ENCODE results near the gene CEACAM19. TPM values are rescaled to one million over a fixed set of nuclear protein-coding genes. Genes with fewer than 3 reads are reported as not detected.
"Not testable (repeated sequence)": the region's sequence is repeated elsewhere in the genome, so short reads cannot be mapped to it uniquely, and the experiment has no call there.

CEACAM19 gene, protein sequence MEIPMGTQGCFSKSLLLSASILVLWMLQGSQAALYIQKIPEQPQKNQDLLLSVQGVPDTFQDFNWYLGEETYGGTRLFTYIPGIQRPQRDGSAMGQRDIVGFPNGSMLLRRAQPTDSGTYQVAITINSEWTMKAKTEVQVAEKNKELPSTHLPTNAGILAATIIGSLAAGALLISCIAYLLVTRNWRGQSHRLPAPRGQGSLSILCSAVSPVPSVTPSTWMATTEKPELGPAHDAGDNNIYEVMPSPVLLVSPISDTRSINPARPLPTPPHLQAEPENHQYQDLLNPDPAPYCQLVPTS
- 0.28 TPM for polyA plus RNA-seq (2012; ENCODE audit: missing spikeins)

DNA sequence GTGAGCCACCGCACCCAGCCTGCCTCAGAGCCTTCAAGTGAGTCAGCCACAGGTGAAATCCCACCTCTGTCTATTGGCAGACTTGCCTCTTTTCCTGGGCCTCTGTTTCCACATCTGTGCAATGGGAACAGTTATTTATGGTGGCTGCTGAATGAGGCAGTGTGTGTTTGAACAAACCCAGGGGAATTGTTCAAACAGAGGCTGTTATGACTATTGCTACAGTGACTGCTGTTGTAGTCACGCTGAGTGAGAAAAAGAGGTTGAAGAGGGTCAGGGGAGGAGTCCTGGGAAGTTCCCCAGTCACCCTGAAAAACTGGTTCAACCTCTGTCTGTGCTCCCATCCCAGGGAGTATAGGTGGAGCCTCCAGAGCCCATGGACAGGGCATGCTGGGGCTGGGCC, at the start of gene CEACAM19:
TSS of gene CEACAM19 (plus strand) at position 83 of the 400 bp plus-strand sequence. CDS start 450 bp downstream, outside the sequence.
- DNase-seq (ENCODE audit: insufficient read length) (no peak), FAIRE-seq (no peak)
- no peak for TF ChIP-seq POLR2AphosphoS5 (IDR thresholded peaks at IDR 0.05; ENCODE audit: low read depth, low read length)
- TF ChIP-seq TAF1 (IDR thresholded peaks at IDR 0.05; ENCODE audit: borderline replicate concordance, low read depth, low read length), result no peak
- no peak for TF ChIP-seq POLR2A (IDR thresholded peaks at IDR 0.05; ENCODE audit: low read depth, low read length)

DNA sequence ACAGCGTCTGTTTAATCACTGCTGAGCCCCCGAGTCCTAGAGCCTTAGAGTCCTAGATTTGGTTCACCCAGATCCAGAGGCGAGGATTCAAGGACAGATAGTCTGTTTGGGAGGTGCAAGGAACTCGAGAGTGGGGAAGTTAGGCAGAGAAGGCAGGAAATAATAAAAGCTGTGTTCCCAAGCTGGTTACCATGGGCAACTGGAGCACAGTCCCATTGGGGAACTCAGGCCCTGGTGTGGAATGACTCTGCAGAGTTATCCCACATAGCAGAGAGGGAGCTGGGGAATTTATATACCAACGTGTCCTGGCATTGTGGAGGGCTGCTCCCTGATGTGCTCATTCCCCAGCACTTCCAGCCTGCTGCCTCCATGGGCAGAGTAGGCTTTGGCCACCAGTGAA, 48.2 kb upstream of the CEACAM19 start:
- TF ChIP-seq POLR2AphosphoS5 (IDR thresholded peaks at IDR 0.05; ENCODE audit: low read depth, low read length) (no peak), POLR2A (IDR thresholded peaks at IDR 0.05; ENCODE audit: low read depth, low read length) (no peak), TAF1 (IDR thresholded peaks at IDR 0.05; ENCODE audit: borderline replicate concordance, low read depth, low read length) (no peak)
- no peak for DNase-seq (ENCODE audit: insufficient read length)
- no peak for FAIRE-seq

DNA sequence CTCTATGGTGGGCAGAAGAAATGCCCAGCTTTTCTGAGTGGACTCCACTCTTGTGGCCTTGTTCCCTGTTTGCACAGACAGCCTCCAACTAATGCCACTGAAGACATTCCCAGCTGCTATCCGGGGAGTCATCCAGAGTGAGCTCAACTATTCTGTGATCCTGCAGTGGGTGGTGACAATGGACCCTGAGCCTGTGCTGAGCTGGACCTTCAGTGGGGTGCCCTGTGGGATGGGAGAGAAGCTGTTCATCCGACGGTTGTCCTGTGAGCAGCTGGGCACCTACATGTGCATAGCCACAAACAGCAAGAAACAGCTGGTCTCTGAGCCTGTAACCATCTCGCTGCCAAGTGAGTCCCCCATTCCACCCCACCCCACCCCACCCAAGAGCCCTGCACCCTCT, 47.7 kb upstream of the CEACAM19 start:
- TF ChIP-seq TAF1 (IDR thresholded peaks at IDR 0.05; ENCODE audit: borderline replicate concordance, low read depth, low read length) (no peak), POLR2AphosphoS5 (IDR thresholded peaks at IDR 0.05; ENCODE audit: low read depth, low read length) (no peak), POLR2A (IDR thresholded peaks at IDR 0.05; ENCODE audit: low read depth, low read length) (no peak)
- FAIRE-seq (no peak), DNase-seq (ENCODE audit: insufficient read length) (no peak)

DNA sequence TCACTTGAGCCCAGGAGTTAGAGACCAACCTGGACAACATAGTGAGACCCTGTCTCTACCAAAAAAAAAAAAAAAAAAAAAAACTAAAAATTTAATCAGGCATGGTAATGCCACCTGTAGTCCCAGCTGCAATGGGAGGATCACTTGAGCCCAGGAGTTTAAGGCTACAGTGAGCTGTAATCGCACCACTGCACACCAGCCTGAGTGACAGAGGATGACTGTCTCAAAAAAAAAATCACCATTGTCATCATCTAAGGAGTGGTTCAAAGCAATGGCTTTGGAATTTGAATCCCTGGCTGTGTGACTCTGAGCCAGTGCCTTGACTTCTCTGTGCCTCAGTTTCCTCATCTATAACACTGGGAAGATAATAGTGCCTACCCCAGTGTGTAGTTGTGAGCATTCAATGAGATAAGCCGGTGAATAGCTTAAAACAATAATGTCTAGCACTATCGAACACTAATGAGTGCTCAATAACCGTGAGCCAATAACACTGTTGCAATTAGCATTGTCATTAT, 46.4 kb upstream of the CEACAM19 start:
- no peak for FAIRE-seq

DNA sequence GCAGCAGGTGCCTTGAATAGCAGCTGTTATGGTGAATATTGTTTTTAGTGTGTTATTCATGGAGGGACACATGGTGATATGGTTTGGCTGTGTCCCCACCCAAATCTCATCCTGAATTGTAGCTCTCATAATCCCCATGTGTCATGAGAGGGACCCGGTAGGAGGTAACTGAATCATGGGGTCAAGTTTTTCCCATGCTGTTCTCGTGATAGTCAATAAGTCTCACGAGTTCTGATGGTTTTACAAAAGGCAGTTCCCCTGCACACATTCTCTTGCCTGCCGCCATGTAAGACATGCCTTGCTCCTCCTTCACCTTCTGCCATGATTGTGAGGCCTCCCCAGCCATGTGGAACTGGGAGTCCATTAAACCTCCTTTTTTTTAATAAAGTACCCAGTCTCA, 45.6 kb upstream of the CEACAM19 start:
- DNase-seq (ENCODE audit: insufficient read length); FAIRE-seq: not testable (repeated sequence)

More for the DNA sequence above, 46.4 kb upstream of the CEACAM19 start:
- TF ChIP-seq POLR2A (IDR thresholded peaks at IDR 0.05; ENCODE audit: low read depth, low read length) (no peak), TAF1 (IDR thresholded peaks at IDR 0.05; ENCODE audit: borderline replicate concordance, low read depth, low read length) (no peak), POLR2AphosphoS5 (IDR thresholded peaks at IDR 0.05; ENCODE audit: low read depth, low read length) (no peak)
- no peak for DNase-seq (ENCODE audit: insufficient read length)

DNA sequence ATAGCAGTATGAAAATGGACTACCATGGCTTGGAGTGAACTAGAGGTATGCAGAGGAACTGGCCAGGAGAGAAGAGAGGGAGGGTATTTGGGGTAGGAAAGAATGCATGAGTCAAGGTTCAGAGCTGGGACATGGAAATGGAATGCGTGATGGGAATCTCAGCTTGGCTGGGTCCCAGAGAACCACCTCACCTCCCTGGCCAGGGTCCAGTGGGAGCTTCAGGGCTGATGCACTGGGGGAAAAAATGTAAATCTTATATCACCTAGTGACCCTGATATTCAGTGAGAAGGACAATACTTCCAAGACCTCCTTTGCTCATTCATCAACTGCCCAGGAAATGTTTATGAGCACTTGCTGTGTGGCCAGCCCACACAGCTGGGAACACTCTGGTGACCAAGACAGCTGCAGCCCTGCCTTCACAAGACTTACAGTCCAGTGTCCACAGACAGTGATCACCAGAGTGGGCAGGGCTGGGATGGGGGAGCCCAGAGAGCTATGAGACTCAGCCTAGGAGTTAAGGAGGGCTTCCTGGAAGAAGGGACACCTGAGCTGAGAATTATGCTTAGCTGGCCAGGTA, 45.1 kb upstream of the CEACAM19 start:
- DNase-seq (ENCODE audit: insufficient read length) (no peak), FAIRE-seq (no peak)
- TF ChIP-seq POLR2A (IDR thresholded peaks at IDR 0.05; ENCODE audit: low read depth, low read length) (no peak), POLR2AphosphoS5 (IDR thresholded peaks at IDR 0.05; ENCODE audit: low read depth, low read length) (no peak), TAF1 (IDR thresholded peaks at IDR 0.05; ENCODE audit: borderline replicate concordance, low read depth, low read length) (no peak)

DNA sequence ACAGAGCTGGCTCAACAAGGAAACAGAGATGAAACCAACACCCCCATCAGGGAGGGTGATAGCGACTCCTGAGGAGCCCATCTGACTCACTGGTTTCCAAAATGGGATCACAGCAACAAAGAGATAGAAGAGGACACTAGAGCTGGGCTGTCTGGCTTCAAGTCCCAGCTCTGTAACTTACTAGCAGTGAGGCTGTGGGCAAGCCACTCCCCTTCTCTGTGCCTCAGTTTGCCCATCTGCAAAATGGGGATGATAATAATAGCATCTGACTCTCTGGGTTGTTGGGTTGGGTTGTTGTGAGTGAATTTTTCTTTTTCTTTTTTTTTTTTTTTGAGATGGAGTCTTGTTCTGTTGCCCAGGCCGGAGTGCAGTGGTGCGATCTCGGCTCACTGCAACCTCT, 43.7 kb upstream of the CEACAM19 start:
- DNase-seq (ENCODE audit: insufficient read length) (no peak), FAIRE-seq (no peak)
- no peak for TF ChIP-seq POLR2AphosphoS5 (IDR thresholded peaks at IDR 0.05; ENCODE audit: low read depth, low read length)
- TF ChIP-seq POLR2A (IDR thresholded peaks at IDR 0.05; ENCODE audit: low read depth, low read length), result no peak
- no peak for TF ChIP-seq TAF1 (IDR thresholded peaks at IDR 0.05; ENCODE audit: borderline replicate concordance, low read depth, low read length)

DNA sequence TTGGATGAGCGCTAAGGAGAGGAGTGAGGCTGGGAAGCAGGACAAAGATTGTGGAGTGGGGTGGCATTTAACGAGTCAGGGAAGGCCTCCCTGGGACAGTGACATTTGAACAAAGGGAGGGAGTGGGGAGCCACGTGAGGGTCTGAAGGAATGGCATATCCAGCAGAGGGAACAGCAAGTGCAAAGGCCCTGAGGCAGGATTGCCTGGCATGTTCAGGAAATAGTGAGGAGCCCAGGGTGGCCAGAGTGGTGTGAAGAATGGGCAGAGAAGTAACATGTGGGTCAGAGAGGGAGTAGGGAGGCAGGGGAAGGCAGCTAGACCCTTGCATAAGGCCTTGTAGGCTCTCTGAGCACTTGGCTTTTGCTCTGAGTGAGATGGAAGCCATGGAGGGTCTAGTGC, 42.5 kb upstream of the CEACAM19 start:
- TF ChIP-seq TAF1 (IDR thresholded peaks at IDR 0.05; ENCODE audit: borderline replicate concordance, low read depth, low read length), result no peak
- no peak for TF ChIP-seq POLR2AphosphoS5 (IDR thresholded peaks at IDR 0.05; ENCODE audit: low read depth, low read length)
- TF ChIP-seq POLR2A (IDR thresholded peaks at IDR 0.05; ENCODE audit: low read depth, low read length), result no peak
- FAIRE-seq (no peak), DNase-seq (ENCODE audit: insufficient read length) (no peak)

DNA sequence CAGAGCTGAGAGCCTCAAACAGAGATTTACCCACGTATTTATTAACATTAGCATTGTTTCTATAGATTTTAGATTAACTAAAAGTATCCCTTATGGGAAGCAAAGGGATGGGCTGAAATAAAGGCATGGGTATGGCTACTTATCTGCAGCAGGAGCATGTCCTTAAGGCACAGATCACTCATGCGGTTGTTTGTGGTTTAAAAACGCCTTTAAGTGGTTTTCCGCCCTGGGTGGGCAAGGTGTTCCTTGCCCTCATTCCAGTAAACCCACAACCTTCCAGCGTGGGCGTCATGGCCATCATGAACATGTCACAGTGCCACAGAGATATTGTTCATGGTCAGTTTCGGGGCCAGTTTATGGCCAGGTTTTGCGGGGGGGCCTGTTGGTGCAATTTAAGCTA, 39.7 kb upstream of the CEACAM19 start:
- DNase-seq (ENCODE audit: insufficient read length); FAIRE-seq: not testable (repeated sequence)

DNA sequence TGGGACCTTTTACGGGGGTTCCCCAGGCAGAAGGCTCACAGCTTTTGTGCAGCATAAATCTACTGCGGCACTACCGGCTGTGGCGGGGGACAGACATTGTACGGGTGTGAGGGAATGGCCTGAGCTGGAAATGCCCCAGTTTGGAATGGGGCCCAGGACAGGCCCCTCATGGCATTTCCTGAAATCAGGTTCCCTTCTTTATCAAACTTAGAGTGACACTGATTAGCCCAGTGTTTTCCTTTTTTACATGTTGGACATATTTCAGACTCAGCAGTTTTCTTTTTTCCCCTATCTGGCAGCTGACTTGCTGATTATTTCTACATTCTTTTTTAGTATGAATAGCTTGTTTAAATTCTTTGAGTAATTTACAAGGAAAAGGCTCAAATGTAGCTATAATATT, 37.2 kb upstream of the CEACAM19 start:
- FAIRE-seq; DNase-seq (ENCODE audit: insufficient read length): not testable (repeated sequence)

DNA sequence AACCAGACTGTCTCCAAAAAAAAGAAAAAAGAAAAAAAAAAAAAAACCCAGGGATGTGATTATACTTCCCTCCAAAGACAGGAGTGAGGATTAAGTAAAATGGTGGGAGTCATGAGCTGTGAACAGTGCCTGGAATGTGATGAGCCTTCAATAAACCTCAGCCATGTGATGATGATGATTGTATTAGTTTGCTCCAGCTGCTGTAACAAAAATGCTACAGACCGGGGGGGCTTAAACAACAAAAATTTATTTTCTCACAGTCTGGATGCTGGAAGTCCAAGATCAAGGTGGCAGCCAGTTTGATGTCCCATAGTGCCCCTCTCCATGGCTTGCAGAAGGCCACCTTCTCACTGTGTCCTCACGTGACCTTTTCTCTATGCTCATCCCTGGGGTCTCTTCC, 36.5 kb upstream of the CEACAM19 start:
- no peak for TF ChIP-seq TAF1 (IDR thresholded peaks at IDR 0.05; ENCODE audit: borderline replicate concordance, low read depth, low read length)
- TF ChIP-seq POLR2AphosphoS5 (IDR thresholded peaks at IDR 0.05; ENCODE audit: low read depth, low read length), result no peak
- TF ChIP-seq POLR2A (IDR thresholded peaks at IDR 0.05; ENCODE audit: low read depth, low read length), result no peak
- DNase-seq (ENCODE audit: insufficient read length) (no peak), FAIRE-seq (no peak)

DNA sequence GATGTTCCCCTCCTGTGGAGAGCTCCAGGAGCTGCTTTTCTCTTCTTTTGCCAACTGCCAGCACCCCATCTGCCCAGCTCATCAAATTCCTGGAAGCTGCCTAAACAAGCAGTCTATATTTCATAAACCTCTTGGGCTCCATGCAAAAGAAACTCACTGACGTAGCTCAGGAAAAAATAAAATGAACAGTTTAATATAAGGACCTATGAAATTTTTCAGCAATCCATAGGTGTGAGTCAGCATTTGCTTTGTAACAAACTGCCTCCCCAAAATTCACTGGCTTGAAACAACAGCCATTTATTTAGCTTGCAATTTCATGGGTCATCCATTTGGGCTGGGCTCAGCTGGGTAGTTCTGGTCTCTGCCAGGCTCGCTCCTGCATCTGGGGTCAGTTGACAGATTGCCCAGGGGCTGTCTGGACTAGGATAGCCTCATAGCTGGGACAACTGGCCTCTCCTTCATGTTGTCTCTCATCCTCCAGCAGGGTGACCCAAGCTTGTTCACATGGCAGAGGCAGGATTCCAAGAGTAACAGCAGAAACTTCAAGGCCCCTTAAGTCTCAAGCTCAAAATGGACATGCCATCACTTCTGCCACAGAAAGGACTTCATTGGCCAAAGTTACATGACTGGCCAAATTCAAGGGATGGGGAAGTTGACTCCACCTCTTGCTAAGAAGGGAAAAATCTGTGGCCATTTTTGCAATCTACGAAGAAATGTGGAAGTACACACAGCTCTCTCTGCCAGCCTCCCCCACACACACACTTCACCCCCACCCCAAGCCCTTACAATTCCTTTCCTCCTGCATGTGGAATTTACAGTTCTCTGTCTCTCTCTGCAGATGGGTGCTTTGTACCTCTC, 35.5 kb upstream of the CEACAM19 start:
- TF ChIP-seq POLR2A (IDR thresholded peaks at IDR 0.05; ENCODE audit: low read depth, low read length) (no peak), POLR2AphosphoS5 (IDR thresholded peaks at IDR 0.05; ENCODE audit: low read depth, low read length) (no peak), TAF1 (IDR thresholded peaks at IDR 0.05; ENCODE audit: borderline replicate concordance, low read depth, low read length) (no peak)
- no peak for FAIRE-seq
- DNase-seq (ENCODE audit: insufficient read length), result no peak
